ENCODE results near the gene LGI4.
A peak's percentile ranks its signal among the peaks of the same experiment; 100 is the strongest.

LGI4 gene

DNA sequence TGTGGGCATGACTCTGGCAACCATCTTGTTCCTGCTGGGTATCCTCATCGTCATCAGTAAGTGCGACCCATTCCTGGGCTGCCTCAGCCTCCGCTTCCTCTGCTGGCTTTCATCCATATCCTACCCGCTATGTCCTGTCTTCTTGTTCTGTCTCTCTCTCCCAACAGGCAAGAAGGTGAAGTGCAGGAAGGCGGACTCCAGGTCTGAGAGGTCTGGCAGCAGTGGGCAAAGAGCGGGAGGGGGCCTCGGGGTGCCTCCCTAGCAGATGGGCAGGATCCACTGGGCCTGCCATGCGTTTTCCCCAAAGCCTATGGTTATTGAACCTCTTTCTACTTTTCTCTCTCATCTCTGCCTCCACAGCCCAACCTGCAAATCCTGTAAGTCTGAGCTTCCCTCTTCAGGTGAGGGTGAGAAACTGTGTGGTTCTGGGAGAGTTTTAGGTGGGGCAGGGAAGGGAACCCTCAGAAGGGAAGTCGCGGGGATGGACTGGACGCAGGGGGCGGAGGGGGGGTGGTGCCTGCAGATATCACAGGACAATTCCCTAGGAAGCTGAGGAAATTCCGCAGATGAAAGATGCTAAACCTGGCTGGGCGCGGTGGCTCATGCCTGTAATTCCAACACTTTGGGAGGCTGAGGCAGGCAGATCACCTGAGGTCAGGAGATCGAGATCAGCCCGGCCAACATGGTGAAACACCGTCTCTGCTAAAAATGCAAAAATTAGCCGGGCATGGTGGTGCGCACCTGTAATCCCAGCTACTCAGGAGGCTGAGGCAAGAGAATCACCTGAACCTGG, 16.6 kb upstream of the LGI4 start:
- Histone ChIP-seq H3K27me3 (no peaks in the 10 kb centered on the region), H3K4me1 (peaks cover 45% of the 10 kb centered on the region), H3K4me3 (no peak overlapping the region), H3K4me2 (no peak overlapping the region), H3K9me3 (no peaks in the 10 kb centered on the region), H3K27ac (no peak overlapping the region), H3K9ac (no peak overlapping the region), H3K36me3 (peaks cover 5% of the 10 kb centered on the region; the same call in 1 of the 2 replicates), H4K20me1 (peaks cover 15% of the 10 kb centered on the region)
- no peak for TF ChIP-seq Cebpa-rat (IDR thresholded peaks at IDR 0.05)

GRCh38 chr19:35150445-35150844, 15.6 kb upstream of the LGI4 start:
- H3K9ac ChIP-seq = no peak overlapping the region
- H3K36me3 ChIP-seq = no peaks in the 10 kb centered on the region
- peaks cover 5% of the 10 kb centered on the region for H4K20me1 ChIP-seq
- H3K27me3 ChIP-seq = no peaks in the 10 kb centered on the region
- H3K9me3 ChIP-seq = no peaks in the 10 kb centered on the region
- no peak overlapping the region for H3K27ac ChIP-seq
- no peak overlapping the region for H3K4me2 ChIP-seq
- TF ChIP-seq Cebpa-rat (IDR thresholded peaks at IDR 0.05) = no peak
- H3K4me3 ChIP-seq = no peak overlapping the region
- H3K4me1 ChIP-seq = peaks cover 36% of the 10 kb centered on the region

DNA sequence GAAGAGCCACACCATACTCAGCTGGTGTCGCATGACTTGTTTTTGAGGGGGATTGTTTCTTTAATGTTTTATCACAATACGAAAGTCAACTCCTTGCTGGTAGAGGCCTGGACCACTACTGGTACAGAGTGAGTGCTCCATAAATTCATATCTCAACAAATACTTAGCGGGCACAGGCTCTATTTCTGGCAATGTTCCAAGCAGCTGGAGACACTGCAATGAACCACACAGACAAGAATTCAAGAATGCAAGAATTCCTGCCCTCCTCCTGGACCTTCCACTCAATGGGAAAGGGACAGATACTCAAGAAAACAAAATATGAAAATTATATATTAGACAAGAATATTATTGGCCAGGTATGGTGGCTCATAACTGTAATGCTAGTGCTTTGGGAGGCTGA, 14.6 kb upstream of the LGI4 start:
- H3K4me1 ChIP-seq = peaks cover 46% of the 10 kb centered on the region
- H3K4me3 ChIP-seq = no peak overlapping the region
- H3K9me3 ChIP-seq = no peaks in the 10 kb centered on the region
- no peaks in the 10 kb centered on the region for H4K20me1 ChIP-seq
- no peaks in the 10 kb centered on the region for H3K27me3 ChIP-seq
- H3K27ac ChIP-seq = no peak overlapping the region
- no peak for TF ChIP-seq Cebpa-rat (IDR thresholded peaks at IDR 0.05)
- H3K9ac ChIP-seq = no peak overlapping the region
- H3K36me3 ChIP-seq = no peaks in the 10 kb centered on the region
- no peak overlapping the region for H3K4me2 ChIP-seq

DNA sequence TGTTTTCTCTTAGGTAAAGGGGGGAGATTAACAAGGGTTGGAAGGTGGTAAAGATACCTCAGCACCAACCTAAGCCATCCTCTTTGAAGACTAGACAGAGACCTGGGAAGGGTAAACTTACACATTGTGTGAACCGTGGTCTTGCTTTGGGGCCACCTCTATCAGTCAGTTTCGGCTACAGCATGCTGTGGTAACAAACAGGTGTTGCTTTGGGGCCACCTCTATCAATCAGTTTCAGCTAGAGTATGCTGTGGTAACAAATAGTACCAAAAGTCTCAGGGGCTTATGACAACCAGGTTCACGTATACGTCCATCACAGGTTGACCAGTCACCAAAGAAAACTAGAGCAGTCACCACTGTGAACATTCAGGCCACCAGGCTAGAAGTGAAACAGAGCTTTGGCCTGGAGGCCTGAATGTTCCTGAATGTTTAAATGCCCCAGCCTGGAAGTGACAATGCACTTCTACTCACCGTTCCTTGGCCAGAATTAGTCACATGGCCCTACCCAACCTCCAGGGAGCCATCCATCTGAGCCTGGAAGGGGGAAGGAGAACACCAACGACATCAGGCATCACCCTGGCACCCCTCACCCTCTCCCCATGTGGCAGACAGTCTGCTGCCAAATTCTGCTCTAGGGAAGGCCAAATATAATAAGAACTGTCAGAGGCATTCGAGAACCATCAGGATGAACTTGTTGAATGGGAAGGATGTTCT, 12.0 kb upstream of the LGI4 start:
- TF ChIP-seq Cebpa-rat (IDR thresholded peaks at IDR 0.05) = no peak
- peaks cover 7% of the 10 kb centered on the region; the same call in 1 of the 2 replicates for H3K27me3 ChIP-seq
- no peaks in the 10 kb centered on the region for H3K36me3 ChIP-seq
- H3K4me2 ChIP-seq = no peak overlapping the region
- H3K9ac ChIP-seq = no peak overlapping the region
- H3K4me1 ChIP-seq = peaks cover 44% of the 10 kb centered on the region
- no peak overlapping the region for H3K27ac ChIP-seq
- no peaks in the 10 kb centered on the region for H4K20me1 ChIP-seq
- no peaks in the 10 kb centered on the region for H3K9me3 ChIP-seq
- no peak overlapping the region for H3K4me3 ChIP-seq

DNA sequence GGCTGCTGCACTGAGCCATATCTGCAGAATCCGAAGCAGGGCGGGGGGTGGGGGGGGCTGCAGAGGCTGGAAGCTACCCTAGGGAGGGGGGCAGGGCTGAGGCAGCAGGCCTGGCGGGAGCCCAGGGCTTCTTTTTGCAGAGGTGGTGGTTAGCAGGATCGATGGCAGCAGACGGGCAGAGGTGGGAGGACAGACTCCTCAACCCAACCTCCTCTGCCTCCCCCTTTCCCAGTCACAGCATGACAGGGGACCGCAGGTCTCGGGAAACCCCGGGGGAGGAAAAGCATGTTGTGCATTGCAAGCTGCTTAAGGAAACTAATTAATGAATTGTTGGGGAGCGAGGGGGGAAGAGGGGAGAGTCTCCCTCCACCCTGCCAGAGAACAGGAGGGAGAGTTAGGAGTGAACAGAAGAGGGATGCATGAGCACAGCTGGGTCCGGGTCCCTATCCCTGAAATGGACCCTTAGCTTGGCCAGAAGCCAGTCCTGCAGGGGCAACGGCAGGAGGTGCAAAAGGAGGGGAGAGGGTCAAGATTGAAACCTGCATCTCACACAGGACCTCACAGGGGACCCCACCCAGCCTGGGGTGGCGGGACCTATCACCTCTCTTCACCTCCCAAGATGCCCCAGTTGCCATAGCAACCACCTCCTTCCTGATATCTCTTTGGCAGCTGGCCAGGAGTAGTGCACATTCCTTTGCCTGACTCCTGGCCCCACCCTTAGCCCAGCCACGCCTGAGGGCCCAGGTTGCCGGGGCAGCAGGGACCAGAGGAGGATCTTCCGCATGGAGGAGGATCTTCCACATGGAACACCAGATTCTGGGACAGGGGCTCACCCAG, 10.0 kb upstream of the LGI4 start:
- no peak overlapping the region for H3K9ac ChIP-seq
- no peaks in the 10 kb centered on the region for H4K20me1 ChIP-seq
- H3K27me3 ChIP-seq = peaks cover 11% of the 10 kb centered on the region; the same call in 1 of the 2 replicates
- peaks cover 57% of the 10 kb centered on the region for H3K4me1 ChIP-seq
- no peak overlapping the region for H3K27ac ChIP-seq
- peak overlapping the region; percentile 96 for H3K4me2 ChIP-seq
- H3K4me3 ChIP-seq = no peak overlapping the region
- H3K36me3 ChIP-seq = no peaks in the 10 kb centered on the region
- TF ChIP-seq Cebpa-rat (IDR thresholded peaks at IDR 0.05) = no peak
- no peaks in the 10 kb centered on the region for H3K9me3 ChIP-seq

DNA sequence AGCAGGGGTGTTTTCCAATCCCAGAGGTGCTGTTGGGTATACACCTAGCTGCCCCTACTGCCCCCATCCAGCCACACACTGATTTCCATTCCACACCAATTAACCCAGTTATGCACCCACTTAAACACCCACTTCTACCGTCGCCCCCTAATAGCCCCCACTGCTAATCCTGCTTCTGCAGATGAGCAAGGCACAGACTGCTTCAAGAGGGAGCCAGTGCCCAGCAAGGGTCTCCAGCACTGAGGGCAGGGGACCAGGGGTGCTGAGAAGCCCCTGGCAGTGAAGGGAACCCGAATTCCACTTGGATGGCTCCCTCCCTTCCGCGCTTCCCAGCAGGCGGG, 9.4 kb upstream of the LGI4 start:
- Histone ChIP-seq H3K36me3 (no peaks in the 10 kb centered on the region), H4K20me1 (no peaks in the 10 kb centered on the region), H3K27me3 (peaks cover 11% of the 10 kb centered on the region; the same call in 1 of the 2 replicates), H3K9ac (no peak overlapping the region), H3K4me2 (peak overlapping the region; percentile 96), H3K4me1 (peaks cover 63% of the 10 kb centered on the region), H3K27ac (no peak overlapping the region), H3K9me3 (no peaks in the 10 kb centered on the region), H3K4me3 (no peak overlapping the region)
- TF ChIP-seq Cebpa-rat (IDR thresholded peaks at IDR 0.05) = no peak

DNA sequence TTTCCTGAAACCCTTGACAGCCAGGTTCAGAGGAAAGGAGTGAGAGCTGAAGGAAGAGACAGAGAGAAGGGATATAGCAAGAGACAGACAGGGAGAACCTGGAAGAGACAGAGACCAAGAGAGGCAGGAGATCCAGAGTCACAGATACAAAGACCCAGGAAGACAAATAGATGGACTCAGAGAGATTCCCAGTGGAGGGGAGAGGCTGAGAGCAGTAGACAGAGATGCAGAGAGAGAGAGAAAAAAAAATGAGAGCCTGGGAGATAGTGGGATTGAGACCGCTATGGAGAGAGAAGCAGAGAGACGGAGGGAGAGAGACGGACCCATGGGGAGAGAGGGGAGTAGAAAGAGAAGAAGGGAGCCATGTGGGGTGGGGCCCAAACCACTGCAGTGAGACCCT, 9.0 kb upstream of the LGI4 start:
- H3K36me3 ChIP-seq = no peaks in the 10 kb centered on the region
- no peak for TF ChIP-seq Cebpa-rat (IDR thresholded peaks at IDR 0.05)
- H3K4me2 ChIP-seq = peak overlapping the region; percentile 96
- H3K9ac ChIP-seq = no peak overlapping the region
- H3K27me3 ChIP-seq = peaks cover 11% of the 10 kb centered on the region; the same call in 1 of the 2 replicates
- no peaks in the 10 kb centered on the region for H3K9me3 ChIP-seq
- H3K4me3 ChIP-seq = no peak overlapping the region
- peaks cover 67% of the 10 kb centered on the region for H3K4me1 ChIP-seq
- no peaks in the 10 kb centered on the region for H4K20me1 ChIP-seq
- H3K27ac ChIP-seq = no peak overlapping the region

DNA sequence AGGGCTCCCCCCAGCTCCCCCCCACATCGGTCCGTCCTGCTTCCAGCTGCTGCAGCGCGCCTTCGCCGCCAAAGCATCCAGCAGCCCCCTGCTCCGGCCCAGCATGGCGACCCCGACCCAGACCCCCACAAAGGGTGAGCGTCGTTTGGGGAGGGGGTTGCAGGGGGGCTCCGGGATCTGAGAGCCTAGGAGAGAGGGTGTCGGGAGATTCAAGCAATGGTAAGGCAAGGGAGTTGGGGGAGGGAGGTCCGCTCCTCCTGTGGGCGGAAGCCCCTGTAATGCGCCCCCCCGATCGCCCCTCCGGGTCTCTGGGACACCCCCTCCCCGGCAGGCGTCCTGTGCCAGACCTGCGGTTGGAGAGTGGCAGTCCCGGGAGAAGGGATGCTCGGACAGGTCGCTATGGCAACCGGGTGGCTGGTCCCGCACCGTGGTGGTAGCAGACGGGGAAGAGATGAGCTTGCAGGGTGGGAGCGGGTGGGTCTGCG, 8.4 kb upstream of the LGI4 start, which contains the start of gene FXYD7:
FXYD7 (plus strand) TSS at position 25 of the 485 bp plus-strand sequence; CDS start at position 104, 79 bp downstream.
- peak within 1 kb of the TSS; percentile 66 for H3K9ac ChIP-seq

GRCh38 chr19:35142606-35143230, 7.9 kb upstream of the LGI4 start:
- Histone ChIP-seq H3K36me3 (no peaks in the 10 kb centered on the region), H3K9me3 (no peaks in the 10 kb centered on the region), H3K9ac (peak overlapping the region; percentile 66), H3K4me1 (peaks cover 78% of the 10 kb centered on the region), H3K4me3 (peak overlapping the region; percentile 65), H4K20me1 (no peaks in the 10 kb centered on the region), H3K27me3 (peaks cover 11% of the 10 kb centered on the region; the same call in 1 of the 2 replicates), H3K27ac (no peak overlapping the region), H3K4me2 (peak overlapping the region; percentile 98)
- TF ChIP-seq Cebpa-rat (IDR thresholded peaks at IDR 0.05) = no peak

More for the DNA sequence above, 8.4 kb upstream of the LGI4 start, which contains the start of gene FXYD7:
- Histone ChIP-seq H4K20me1 (no peaks in the 10 kb centered on the region), H3K27me3 (peaks cover 11% of the 10 kb centered on the region; the same call in 1 of the 2 replicates), H3K4me2 (peak within 1 kb of the TSS; percentile 98), H3K4me1 (peaks cover 73% of the 10 kb centered on the region), H3K27ac (no peak within 1 kb of the TSS), H3K9me3 (no peaks in the 10 kb centered on the region), H3K36me3 (no peaks in the 10 kb centered on the region), H3K4me3 (peak within 1 kb of the TSS; percentile 65)
- no peak for TF ChIP-seq Cebpa-rat (IDR thresholded peaks at IDR 0.05)
